ENCODE results near the gene MCEMP1.

GRCh38 chr19:7646426-7646700 lies 30.5 kb upstream of the MCEMP1 start:
- TF ChIP-seq, protein P1, sequence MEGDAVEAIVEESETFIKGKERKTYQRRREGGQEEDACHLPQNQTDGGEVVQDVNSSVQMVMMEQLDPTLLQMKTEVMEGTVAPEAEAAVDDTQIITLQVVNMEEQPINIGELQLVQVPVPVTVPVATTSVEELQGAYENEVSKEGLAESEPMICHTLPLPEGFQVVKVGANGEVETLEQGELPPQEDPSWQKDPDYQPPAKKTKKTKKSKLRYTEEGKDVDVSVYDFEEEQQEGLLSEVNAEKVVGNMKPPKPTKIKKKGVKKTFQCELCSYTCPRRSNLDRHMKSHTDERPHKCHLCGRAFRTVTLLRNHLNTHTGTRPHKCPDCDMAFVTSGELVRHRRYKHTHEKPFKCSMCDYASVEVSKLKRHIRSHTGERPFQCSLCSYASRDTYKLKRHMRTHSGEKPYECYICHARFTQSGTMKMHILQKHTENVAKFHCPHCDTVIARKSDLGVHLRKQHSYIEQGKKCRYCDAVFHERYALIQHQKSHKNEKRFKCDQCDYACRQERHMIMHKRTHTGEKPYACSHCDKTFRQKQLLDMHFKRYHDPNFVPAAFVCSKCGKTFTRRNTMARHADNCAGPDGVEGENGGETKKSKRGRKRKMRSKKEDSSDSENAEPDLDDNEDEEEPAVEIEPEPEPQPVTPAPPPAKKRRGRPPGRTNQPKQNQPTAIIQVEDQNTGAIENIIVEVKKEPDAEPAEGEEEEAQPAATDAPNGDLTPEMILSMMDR (IDR thresholded peaks at IDR 0.05), result no peak
- no peak for TF ChIP-seq POLR2AphosphoS5 (IDR thresholded peaks at IDR 0.05; ENCODE audit: insufficient read depth in 1 of 2, low read depth in 1 of 2)
